HepG2 (cell line): ENCODE results near the gene STK10. TPM values are rescaled to one million over a fixed set of nuclear protein-coding genes. Genes with fewer than 3 reads are reported as not detected.

ENCODE experiments used
- AHDC1 ChIP-seq: sonication (generic); formaldehyde crosslinking; IDR thresholded peaks from 2 replicates; pipeline ENCODE4 v1.5.1; 2020; ENCODE audit warnings: mild to moderate bottlenecking, missing genetic modification reagents, borderline replicate concordance
- BORCS8-MEF2B ChIP-seq: sonication (generic); formaldehyde crosslinking; IDR thresholded peaks from 2 replicates; pipeline ENCODE4 v1.8.0; 2022; ENCODE audit warnings: mild to moderate bottlenecking, missing genetic modification reagents
- CBX5 ChIP-seq: sonication (generic); formaldehyde crosslinking; IDR thresholded peaks from 2 replicates; pipeline ENCODE4 v1.4.0; 2020; ENCODE audit warnings: missing genetic modification reagents, borderline replicate concordance
- SKIL ChIP-seq: sonication (generic); formaldehyde crosslinking; IDR thresholded peaks from 2 replicates; pipeline ENCODE4 v1.8.0; 2022; ENCODE audit warnings: missing genetic modification reagents, mild to moderate bottlenecking, moderate library complexity, borderline replicate concordance
- SMARCC2 ChIP-seq: fragments of 450-650 bp; IDR thresholded peaks from 2 replicates; pipeline ENCODE4 v1.6.1; 2017; ENCODE audit warnings: antibody characterized with exemption, mild to moderate bottlenecking
- SP2 ChIP-seq: sonication (generic); formaldehyde crosslinking; IDR thresholded peaks from 2 replicates; pipeline ENCODE4 v1.5.1; 2020; ENCODE audit warnings: mild to moderate bottlenecking, missing genetic modification reagents
- SUZ12 ChIP-seq: fragments of 150-350 bp; IDR thresholded peaks from 2 replicates; pipeline ENCODE4 v1.6.1; 2014; ENCODE audit warnings: low read depth, low read length
- UBTF ChIP-seq: sonication (generic); formaldehyde crosslinking; IDR thresholded peaks from 2 replicates; pipeline ENCODE4 v1.4.0; 2020; ENCODE audit warnings: mild to moderate bottlenecking, missing genetic modification reagents
- ZNF446 ChIP-seq: sonication (generic); formaldehyde crosslinking; IDR thresholded peaks from 2 replicates; pipeline ENCODE4 v1.5.0; 2020; ENCODE audit warnings: mild to moderate bottlenecking, missing genetic modification reagents
- ZNF558 ChIP-seq: sonication (generic); formaldehyde crosslinking; IDR thresholded peaks from 2 replicates; pipeline ENCODE4 v1.9.0; 2022; ENCODE audit warnings: mild to moderate bottlenecking, missing genetic modification reagents, borderline replicate concordance
- polyA plus RNA-seq, 8 experiments: library from polyadenylated mRNA; depleted of rRNA in 3 of 8; stranded (reverse) in 7 of 8; unstranded in 1 of 8; fragments of >200 nt; fragmentation: Illumina TruSeq in 4 of 8; extraction: Trizol in 4 of 8; gene quantifications; 2 replicates each; pipeline versions ENCODE4 v1.2.1 to v1.2.3, GENCODE V29; 2011 to 2016; ENCODE audit warnings: low read depth in 4 of 8, missing spikeins in 1 of 8, mixed read lengths in 1 of 8; ENCODE audit not compliant: insufficient read depth in 1 of 8
- total RNA-seq, 5 experiments: library from RNA; depleted of rRNA; stranded (reverse); fragments of >200 nt; fragmentation: Illumina TruSeq; extraction: Trizol; gene quantifications; 2 replicates each; pipeline ENCODE4 v1.2.3, GENCODE V29; 2016; ENCODE audit warnings: low read depth in 1 of 5
- TF ChIP-seq, protein P1 (sequence below): sonication (generic); formaldehyde crosslinking; IDR thresholded peaks from 2 replicates; pipeline ENCODE4 v1.9.0; 2022; ENCODE audit warnings: low read depth, missing genetic modification reagents
- TF ChIP-seq, protein P2 (sequence below): IDR thresholded peaks from 2 replicates; pipeline ENCODE4 v1.6.1; 2018; ENCODE audit warnings: missing genetic modification reagents
- TF ChIP-seq, protein P3 (sequence below): sonication (generic); IDR thresholded peaks from 2 replicates; pipeline ENCODE4 v1.6.1; 2016; ENCODE audit warnings: low read depth, borderline replicate concordance

The STK10 gene
- total and polyA plus RNA-seq, 2 of the 13 experiments (the other 11 are each of a cell fraction or from before 2014, with no cell fraction given): 7.0 to 7.2 TPM

- TF ChIP-seq, protein P1, sequence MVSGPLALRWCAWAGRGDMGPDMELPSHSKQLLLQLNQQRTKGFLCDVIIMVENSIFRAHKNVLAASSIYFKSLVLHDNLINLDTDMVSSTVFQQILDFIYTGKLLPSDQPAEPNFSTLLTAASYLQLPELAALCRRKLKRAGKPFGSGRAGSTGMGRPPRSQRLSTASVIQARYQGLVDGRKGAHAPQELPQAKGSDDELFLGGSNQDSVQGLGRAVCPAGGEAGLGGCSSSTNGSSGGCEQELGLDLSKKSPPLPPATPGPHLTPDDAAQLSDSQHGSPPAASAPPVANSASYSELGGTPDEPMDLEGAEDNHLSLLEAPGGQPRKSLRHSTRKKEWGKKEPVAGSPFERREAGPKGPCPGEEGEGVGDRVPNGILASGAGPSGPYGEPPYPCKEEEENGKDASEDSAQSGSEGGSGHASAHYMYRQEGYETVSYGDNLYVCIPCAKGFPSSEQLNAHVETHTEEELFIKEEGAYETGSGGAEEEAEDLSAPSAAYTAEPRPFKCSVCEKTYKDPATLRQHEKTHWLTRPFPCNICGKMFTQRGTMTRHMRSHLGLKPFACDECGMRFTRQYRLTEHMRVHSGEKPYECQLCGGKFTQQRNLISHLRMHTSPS (CRISPR knock-in tag): peak; percentile 76
- TF ChIP-seq ZNF446 (no peak), SP2 (no peak; the same call in 1 of the 2 replicates), AHDC1 (CRISPR knock-in tag) (no peak), SMARCC2 (no peak), ZNF558 (CRISPR knock-in tag) (peak; percentile 53; the same call in 1 of the 2 replicates), UBTF (CRISPR knock-in tag) (peak; percentile 90), CBX5 (peak; percentile 79; the same call in 1 of the 2 replicates), SKIL (CRISPR knock-in tag) (0 out of 2 replicates have a peak, but pooled peaks have one; percentile 25), SUZ12 (peak; percentile 36; the same call in 1 of the 2 replicates), BORCS8-MEF2B (CRISPR knock-in tag) (0 out of 2 replicates have a peak, but pooled peaks have one; percentile 47)
- TF ChIP-seq, protein P2, sequence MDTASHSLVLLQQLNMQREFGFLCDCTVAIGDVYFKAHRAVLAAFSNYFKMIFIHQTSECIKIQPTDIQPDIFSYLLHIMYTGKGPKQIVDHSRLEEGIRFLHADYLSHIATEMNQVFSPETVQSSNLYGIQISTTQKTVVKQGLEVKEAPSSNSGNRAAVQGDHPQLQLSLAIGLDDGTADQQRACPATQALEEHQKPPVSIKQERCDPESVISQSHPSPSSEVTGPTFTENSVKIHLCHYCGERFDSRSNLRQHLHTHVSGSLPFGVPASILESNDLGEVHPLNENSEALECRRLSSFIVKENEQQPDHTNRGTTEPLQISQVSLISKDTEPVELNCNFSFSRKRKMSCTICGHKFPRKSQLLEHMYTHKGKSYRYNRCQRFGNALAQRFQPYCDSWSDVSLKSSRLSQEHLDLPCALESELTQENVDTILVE (CRISPR knock-in tag): peak; percentile 48; the same call in 1 of the 2 replicates
- TF ChIP-seq, protein P3, sequence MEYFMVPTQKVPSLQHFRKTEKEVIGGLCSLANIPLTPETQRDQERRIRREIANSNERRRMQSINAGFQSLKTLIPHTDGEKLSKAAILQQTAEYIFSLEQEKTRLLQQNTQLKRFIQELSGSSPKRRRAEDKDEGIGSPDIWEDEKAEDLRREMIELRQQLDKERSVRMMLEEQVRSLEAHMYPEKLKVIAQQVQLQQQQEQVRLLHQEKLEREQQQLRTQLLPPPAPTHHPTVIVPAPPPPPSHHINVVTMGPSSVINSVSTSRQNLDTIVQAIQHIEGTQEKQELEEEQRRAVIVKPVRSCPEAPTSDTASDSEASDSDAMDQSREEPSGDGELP: no peak
Measured at GRCh38 chr5:172188033-172188892, at the start of gene STK10 (continued).
